CD4-positive, alpha-beta T cell treated with Interleukin-12 subunit alpha and Interleukin-12 subunit beta, for 1 hour (primary cell): Measurements from ENCODE around the gene LAIR2.

Experiments used
- DNase-seq: peaks from one replicate; pipeline ENCODE4 v3.0.0-alpha.2; 2020

LAIR2 gene

DNA sequence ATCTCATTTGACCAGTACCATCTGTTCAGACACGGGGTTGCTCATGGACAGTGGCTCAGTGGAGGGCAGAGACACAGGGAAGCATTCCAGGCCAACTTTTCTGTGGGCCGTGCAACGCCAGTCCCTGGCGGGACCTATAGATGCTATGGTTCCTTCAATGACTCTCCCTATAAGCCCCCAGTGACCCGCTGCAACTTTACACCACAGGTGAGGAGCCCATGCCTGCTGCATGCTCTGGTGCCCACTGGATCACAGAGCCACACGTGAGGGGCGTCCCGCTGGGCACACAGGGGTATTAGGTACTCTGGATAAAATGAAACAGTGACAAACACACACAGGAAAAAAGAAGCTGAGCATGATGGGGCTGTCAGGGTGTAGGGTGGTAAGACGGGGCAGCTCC lies 34.3 kb downstream of the LAIR2 start:
- no peak for DNase-seq

DNA sequence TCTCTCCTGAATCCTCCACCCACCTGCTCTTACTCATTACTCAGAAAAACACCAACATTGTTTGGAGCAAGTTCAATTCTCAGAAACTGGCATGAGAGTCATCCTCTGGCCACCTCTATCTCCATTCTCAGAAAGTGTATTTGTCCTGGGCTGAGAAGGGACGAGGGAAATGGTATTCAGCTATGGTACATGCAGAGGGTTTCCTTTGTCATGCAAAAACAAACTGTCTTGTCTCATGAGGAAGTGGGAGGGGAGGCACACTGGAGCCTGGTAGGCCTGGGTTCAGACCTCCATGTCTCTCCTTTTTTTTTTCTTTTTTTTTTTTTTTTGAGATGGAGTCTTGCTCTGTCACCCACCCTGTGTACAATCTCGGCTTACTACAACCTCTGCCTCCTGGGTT lies 39.1 kb downstream of the LAIR2 start:
- no peak for DNase-seq

DNA sequence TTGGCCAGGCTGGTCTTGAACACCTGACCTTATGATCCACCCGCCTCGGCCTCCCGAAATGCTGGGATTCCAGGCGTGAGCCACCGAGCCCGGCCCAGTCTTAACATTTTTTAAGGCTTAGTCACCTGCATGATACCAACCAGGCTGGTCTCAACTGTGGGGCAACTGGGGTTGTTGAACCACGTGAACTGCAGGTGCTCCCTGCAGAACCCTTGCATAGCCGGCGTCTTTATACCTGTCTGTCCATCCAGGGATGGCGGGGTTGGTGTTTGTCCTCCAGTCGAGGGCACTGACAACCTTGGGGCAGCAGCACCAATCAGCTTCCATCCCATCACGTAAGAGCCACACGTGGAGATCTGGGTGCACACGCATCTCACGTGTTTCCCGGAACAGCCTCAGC lies 46.2 kb downstream of the LAIR2 start:
- no peak for DNase-seq

DNA sequence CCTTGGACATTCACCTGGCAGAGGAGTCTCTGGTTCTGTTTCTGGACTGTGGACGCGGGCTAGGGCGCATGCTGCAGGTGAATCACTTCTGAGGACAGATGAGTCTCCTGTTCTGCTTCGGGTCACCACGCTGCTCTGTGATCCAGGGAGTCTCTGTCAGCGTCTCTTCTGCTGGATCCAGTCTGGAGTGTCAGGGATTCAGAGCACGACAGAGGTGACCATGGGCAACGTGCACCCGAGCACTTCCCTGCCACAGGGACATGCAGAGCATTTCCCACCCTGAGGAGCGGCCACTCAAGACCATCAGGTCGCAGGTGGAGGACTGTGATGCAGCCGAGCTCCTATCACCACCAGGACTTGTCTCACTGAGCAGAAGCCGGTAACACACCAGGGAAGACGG lies 46.6 kb downstream of the LAIR2 start:
- DNase-seq: no peak

DNA sequence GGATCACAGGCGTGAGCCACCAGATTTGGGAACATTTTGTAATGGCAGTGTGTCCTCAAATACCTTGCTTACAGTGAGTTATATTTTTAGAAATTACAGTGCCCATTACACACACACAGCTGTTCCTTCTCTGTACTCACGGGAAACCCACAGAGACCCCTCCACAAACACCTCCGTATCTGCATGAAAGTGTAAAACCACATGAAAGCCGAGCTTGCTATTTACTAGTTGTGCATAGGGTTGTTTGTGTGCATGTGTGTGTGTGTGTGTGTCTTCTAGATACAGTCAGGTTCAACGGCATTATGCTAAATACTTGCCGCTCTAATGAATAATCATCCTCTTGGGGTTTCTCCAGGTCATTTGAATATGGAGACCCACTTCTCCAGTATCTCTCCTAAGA lies 48.7 kb downstream of the LAIR2 start:
- peak; percentile 63 for DNase-seq

DNA sequence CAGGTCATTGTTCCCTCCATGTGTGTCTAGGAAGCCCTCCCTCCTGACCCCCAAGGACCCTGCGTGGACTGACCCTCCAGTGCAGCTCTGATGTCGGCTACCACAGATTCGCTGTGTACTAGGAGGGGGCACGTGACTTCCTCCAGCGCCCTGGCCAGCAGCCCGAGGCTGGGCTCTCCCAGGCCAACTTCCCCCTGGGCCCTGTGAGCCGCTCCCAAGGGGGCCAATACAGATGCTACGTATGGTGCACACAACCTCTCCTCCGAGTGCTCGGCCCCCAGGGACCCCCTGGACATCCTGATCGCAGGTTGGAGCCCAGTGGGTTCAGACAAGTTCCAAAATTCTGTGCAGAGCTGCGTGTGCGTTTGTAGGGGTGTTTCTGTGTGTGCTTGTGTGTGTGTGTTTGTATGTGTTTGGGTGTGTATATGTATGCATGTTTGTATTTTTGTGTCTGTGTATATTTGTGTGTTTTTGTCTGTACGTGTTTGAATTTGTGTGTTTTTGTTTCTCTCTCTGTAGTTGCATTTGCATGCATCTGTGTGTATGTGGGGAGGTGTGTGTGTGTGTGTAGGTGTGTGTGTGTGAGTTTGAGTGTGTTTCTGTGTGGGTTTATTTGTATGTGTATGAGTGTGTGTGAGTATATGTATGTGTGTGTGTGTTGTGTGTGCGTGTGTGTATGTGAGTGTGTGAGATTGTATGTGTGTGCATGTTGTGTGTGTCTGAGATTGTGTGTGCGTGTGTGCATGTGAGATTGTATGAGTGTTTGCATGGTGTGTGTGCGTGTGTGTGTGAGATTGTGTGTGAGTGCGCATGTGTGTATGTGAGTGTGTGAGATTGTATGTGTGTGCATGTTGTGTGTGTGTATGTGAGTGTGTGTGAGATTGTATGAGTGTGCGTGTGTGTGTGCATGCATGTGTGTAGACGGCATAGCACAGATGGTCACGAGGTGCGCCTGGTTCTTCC lies 49.6 kb downstream of the LAIR2 start:
- DNase-seq: no peak

DNA sequence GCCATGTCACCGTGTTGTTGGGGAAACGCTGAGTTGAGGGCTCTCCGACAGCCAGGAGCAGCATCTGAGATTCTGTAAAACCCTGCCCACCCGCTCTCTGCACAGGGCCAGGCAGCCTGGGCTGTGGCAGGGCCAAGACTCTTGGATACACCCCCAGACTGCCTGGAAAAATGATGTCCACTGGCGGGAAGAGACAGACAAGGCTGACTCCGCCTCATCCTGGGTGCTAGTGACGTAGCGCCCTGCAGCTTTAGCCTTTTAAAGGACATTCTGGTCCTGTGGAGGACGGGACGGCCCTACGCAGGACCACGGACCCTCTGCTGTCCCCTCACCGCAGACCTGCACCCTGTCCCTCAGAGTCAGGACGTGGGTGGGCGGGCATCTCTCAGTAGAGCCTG lies 50.3 kb downstream of the LAIR2 start:
- DNase-seq: no peak

DNA sequence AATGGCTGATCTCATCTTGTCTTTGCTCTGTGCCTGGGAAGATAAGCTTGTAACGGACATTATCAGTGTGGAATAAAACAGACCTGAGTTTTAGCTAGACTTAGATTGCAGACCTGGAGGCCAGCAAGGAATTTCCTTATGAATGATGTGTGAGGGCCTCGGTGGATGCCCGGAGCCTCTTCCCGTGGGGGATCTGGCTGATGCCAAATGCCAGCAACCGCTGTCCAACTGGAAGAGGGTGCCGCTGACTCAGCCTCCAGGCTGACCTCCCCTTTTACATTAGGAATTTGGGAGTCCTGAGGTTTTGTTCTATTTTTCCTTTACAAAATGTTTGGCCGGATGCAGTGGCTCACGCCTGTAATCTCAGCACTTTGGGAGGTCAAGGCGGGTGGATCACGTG lies 51.4 kb downstream of the LAIR2 start:
- DNase-seq: no peak

DNA sequence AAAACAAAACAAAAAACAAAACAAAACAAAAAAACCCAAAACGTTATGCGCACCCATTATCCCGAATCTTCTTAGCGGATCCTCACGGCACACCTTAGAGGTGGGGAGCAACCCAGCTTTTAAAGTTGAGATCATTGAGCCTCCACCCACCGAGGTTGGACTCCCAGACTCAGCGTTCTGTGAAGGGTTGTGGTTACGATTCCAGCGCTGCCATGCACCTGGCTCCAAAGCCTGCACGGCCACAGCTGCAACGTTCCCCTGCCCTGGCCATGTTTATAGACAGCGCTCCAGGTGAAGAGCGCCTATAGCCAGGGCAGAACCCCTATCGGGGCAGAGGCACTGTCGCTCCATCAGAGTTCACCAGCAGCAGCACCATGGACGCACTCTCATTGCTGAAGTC lies 52.3 kb downstream of the LAIR2 start:
- DNase-seq: no peak

DNA sequence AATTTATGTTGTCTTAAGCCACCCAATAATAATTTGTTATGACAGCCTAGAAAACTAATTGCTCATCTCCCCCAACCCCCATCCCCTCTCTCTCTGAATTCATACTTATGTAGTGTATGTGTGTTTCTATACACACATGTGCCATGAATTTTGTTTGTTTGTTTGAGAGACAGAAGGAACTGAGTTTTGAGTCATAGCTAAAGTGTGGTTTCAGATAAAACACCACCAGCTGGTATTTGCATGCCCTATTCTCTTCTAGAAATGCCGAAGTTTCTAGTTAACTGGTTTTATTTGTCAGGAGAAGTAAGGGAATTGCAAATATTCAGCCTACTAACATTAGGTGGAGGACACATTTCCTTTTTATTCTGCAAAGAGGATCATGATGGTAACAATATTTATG lies 53.6 kb downstream of the LAIR2 start:
- DNase-seq: no peak

DNA sequence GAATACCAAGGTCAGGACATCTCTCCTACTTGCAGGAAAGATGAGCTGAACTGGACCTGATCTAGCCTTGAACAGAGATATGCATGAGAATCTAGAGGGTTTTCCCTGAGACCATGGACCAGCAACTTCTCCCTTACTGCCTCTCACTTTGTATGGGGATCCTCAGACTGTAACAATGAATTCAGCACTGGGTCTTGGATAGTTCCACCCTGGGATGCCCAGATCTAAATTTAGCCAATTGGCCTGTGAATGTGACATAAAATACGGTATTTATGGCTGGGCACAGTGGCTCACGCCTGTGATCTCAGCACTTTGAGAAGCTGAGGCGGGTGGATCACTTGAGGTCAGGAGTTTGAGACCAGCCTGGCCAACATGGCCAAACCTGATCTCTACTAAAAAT lies 55.7 kb downstream of the LAIR2 start:
- DNase-seq: no peak
